K562 (cell line): ENCODE data around the gene SLC1A1. TPM values are rescaled to one million over a fixed set of nuclear protein-coding genes. Genes with fewer than 3 reads are reported as not detected.

Experiments used
- ATAC-seq: fragments of 200-7000 bp; cut with Tn5 transposase; 3 replicates; pipeline ENCODE4 v1.9.1; 2020; ENCODE audit warnings: moderate library complexity
- BruUV-seq: library from RNA; stranded (reverse); fragments of 400-500 nt; replicated peaks from 2 replicates; lab custom pipeline; 2021; lab: Mats Ljungman, UMichigan
- CTCF ChIA-PET: fragments of 300-600 bp; formaldehyde crosslinking; extraction: SDS; loops from one replicate; lab custom pipeline; 2021; ENCODE audit warnings: low intra/inter-chr PET ratio; lab: Yijun Ruan, JAX
- POLR2A ChIA-PET: fragments of 300-600, 350-650 bp; sonication (Branson Sonifier 250); formaldehyde crosslinking; extraction: SDS; loops from one replicate; lab custom pipeline; 2021; ENCODE audit warnings: antibody characterized with exemption, inconsistent platforms; lab: Yijun Ruan, JAX
- DNase-seq, 4 experiments: peaks; one replicate each; pipeline versions ENCODE4 v3.0.0 to v3.0.0-alpha.2; 2011 to 2018; ENCODE audit warnings: low spot score in 3 of 4, mixed read lengths in 3 of 4; ENCODE audit errors: extremely low read depth in 1 of 4
- FAIRE-seq: peaks from 2 replicates; lab custom pipeline; 2011; peaks lifted over from hg19 to GRCh38; lab: Jason Lieb, UNC
- H2AFZ ChIP-seq: 2 replicates; pipeline ENCODE4 v1.6.0; 2011; ENCODE audit warnings: low read depth, low read length, control low read depth, inconsistent platforms
- H3K27ac ChIP-seq: fragments of 200-600 bp; 3 replicates; pipeline ENCODE4 v1.8.0; 2011; ENCODE audit warnings: low read depth, mild to moderate bottlenecking, control low read depth, inconsistent platforms, low read length, moderate library complexity, mixed read lengths; ENCODE audit errors: extremely low read depth
- H3K27me3 ChIP-seq, 2 experiments: fragments of 300-600 bp in 1 of 2; 2 replicates in 1 of 2; 3 replicates in 1 of 2; pipeline versions ENCODE4 v1.6.0 to v1.8.0; 2011; ENCODE audit warnings: inconsistent platforms in 2 of 2, low read length in 2 of 2, mild to moderate bottlenecking in 1 of 2, mixed read lengths in 1 of 2, moderate library complexity in 1 of 2; ENCODE audit not compliant: control insufficient read depth in 2 of 2, insufficient read depth in 2 of 2
- H3K36me3 ChIP-seq: fragments of 300-600 bp; 3 replicates; pipeline ENCODE4 v1.8.0; 2011; ENCODE audit warnings: mild to moderate bottlenecking, low read length, inconsistent platforms; ENCODE audit not compliant: control insufficient read depth, insufficient read depth
- H3K4me1 ChIP-seq, 2 experiments: fragments of 200-600 bp in 1 of 2; replicated peaks in 1 of 2; 2 replicates in 1 of 2; 3 replicates in 1 of 2; pipeline versions ENCODE4 v1.5.1 to v1.8.0; 2011; ENCODE audit warnings: inconsistent platforms in 2 of 2, low read length in 2 of 2, mild to moderate bottlenecking in 1 of 2, mixed read lengths in 1 of 2, moderate library complexity in 1 of 2; ENCODE audit not compliant: control insufficient read depth in 2 of 2, insufficient read depth in 2 of 2
- H3K4me2 ChIP-seq: 2 replicates; pipeline ENCODE4 v1.6.1; 2011; ENCODE audit warnings: low read length, control low read depth, inconsistent platforms, mixed read lengths; ENCODE audit not compliant: insufficient read depth
- H3K4me3 ChIP-seq: fragments of 200-600 bp; sonication (generic), shearing (Covaris generic); 2 replicates; pipeline ENCODE4 v1.5.1; 2016; ENCODE audit warnings: control low read depth, inconsistent platforms
- H3K79me2 ChIP-seq: fragments of 200-600 bp; 3 replicates; pipeline ENCODE4 v1.8.0; 2011; ENCODE audit warnings: low read length, inconsistent platforms; ENCODE audit not compliant: control insufficient read depth, insufficient read depth
- H3K9ac ChIP-seq, 2 experiments: 2 replicates each; pipeline versions ENCODE4 v1.6.0 to v1.6.1; 2011; ENCODE audit warnings: low read depth in 2 of 2, low read length in 2 of 2, control low read depth in 1 of 2, inconsistent platforms in 1 of 2, mild to moderate bottlenecking in 1 of 2, mixed read lengths in 1 of 2; ENCODE audit not compliant: insufficient read depth in 1 of 2
- H3K9me1 ChIP-seq: one replicate; pipeline ENCODE4 v1.6.0; 2011; ENCODE audit warnings: inconsistent platforms, mild to moderate bottlenecking, low read length, moderate library complexity; ENCODE audit not compliant: control insufficient read depth, insufficient read depth
- H3K9me3 ChIP-seq: replicated peaks from 2 replicates; pipeline ENCODE4 v1.5.1; 2011; ENCODE audit warnings: low read depth, low read length, inconsistent platforms; ENCODE audit not compliant: control insufficient read depth, insufficient read depth
- H4K20me1 ChIP-seq: replicated peaks from 2 replicates; pipeline ENCODE4 v1.6.1; 2011; ENCODE audit warnings: low read length, inconsistent platforms, mixed read lengths; ENCODE audit not compliant: control insufficient read depth, insufficient read depth
- ARID2 ChIP-seq: fragments of 450-650 bp; IDR thresholded peaks from 2 replicates; pipeline ENCODE4 v1.6.1; 2017; ENCODE audit warnings: antibody characterized with exemption, mild to moderate bottlenecking
- HES1 ChIP-seq: fragments of 450-650 bp; IDR thresholded peaks from 2 replicates; pipeline ENCODE4 v1.6.1; 2016; ENCODE audit warnings: low read depth, mild to moderate bottlenecking, moderate library complexity
- MBD2 ChIP-seq: sonication (generic); IDR thresholded peaks from 2 replicates; pipeline ENCODE4 v1.6.1; 2016; ENCODE audit warnings: low read depth, borderline replicate concordance
- PATZ1 ChIP-seq: fragments of 250-450 bp; sonication (Bioruptor Pico); IDR thresholded peaks from 2 replicates; pipeline ENCODE4 v1.5.0; 2020; ENCODE audit warnings: mild to moderate bottlenecking, borderline replicate concordance
- PHTF2 ChIP-seq: fragments of 250-450 bp; sonication (Bioruptor Pico); IDR thresholded peaks from 2 replicates; pipeline ENCODE4 v1.5.0; 2021; ENCODE audit warnings: mild to moderate bottlenecking
- ZFX ChIP-seq: sonication (generic); formaldehyde crosslinking; IDR thresholded peaks from 2 replicates; pipeline ENCODE4 v1.8.0; 2022; ENCODE audit warnings: mild to moderate bottlenecking, missing genetic modification reagents, moderate library complexity
- ZNF124 ChIP-seq: sonication (generic); formaldehyde crosslinking; IDR thresholded peaks from 2 replicates; pipeline ENCODE4 v1.8.1; 2022; ENCODE audit warnings: missing genetic modification reagents
- ZNF263 ChIP-seq: sonication (generic); formaldehyde crosslinking; IDR thresholded peaks from 2 replicates; pipeline ENCODE4 v1.8.0; 2022; ENCODE audit warnings: mild to moderate bottlenecking, missing genetic modification reagents, borderline replicate concordance
- ZNF277 ChIP-seq: fragments of 250-450 bp; sonication (Bioruptor Pico); IDR thresholded peaks from 2 replicates; pipeline ENCODE4 v1.8.0; 2022; ENCODE audit warnings: inconsistent platforms, mild to moderate bottlenecking, moderate library complexity, borderline replicate concordance
- ZNF77 ChIP-seq: fragments of 250-450 bp; sonication (Bioruptor Pico); IDR thresholded peaks from 2 replicates; pipeline ENCODE4 v1.5.0; 2020
- WGBS: fragments of 100-300 bp; shearing (Covaris generic); methylation state at CpG from one replicate; pipeline ENCODE4 v1.1.6; 2016; ENCODE audit warnings: low coverage, mixed read lengths; ENCODE audit not compliant: insufficient coverage; ENCODE audit errors: missing lambda C conversion rate; 5-methylcytosine and 5-hydroxymethylcytosine counted together
- in situ Hi-C: fragments of 300-500 bp; cut with MboI; formaldehyde crosslinking; loops from 4 replicates; pipeline ENCODE4 v1.15.0; 2018; ENCODE audit warnings: inconsistent platforms, mixed read lengths
- intact Hi-C: fragments of 100-400 bp; cut with micrococcal nuclease; formaldehyde crosslinking; loops from 2 replicates; pipeline ENCODE4 v1.14.2; 2022
- polyA plus RNA-seq, 8 experiments: library from polyadenylated mRNA; depleted of rRNA in 4 of 8; stranded (reverse) in 5 of 8; unstranded in 3 of 8; fragments of >200 nt; fragmentation: Nextera tagmentation in 2 of 8; fragmentation: Illumina TruSeq in 1 of 8; extraction: Ambion mirVana in 2 of 8; extraction: Trizol in 1 of 8; gene quantifications; 2 replicates each; pipeline versions ENCODE4 v1.2.1 to v1.2.3, GENCODE V29; 2011 to 2014; ENCODE audit warnings: inconsistent platforms in 1 of 8, missing spikeins in 1 of 8
- total RNA-seq, 7 experiments: library from RNA; depleted of rRNA in 6 of 7; stranded (reverse); fragments of >200 nt in 6 of 7; fragmentation: Illumina TruSeq in 2 of 7; extraction: Trizol in 2 of 7; gene quantifications; 2 replicates each; pipeline versions ENCODE4 v1.2.1 to v1.2.3, GENCODE V29; 2011 to 2021; ENCODE audit warnings: low replicate concordance in 1 of 7

The SLC1A1 gene
- total and polyA plus RNA-seq, 9 of the 15 experiments (the other 6 are each of a cell fraction or from before 2014, with no cell fraction given) = 0.11 to 0.16 TPM; not detected in 7

- Histone ChIP-seq H3K4me1 (no peaks in the 10 kb centered on the region), H3K9me1 (no peaks in the 10 kb centered on the region), H3K27me3 (peaks cover 0 to 6% of the 10 kb centered on the region in 2 experiments; a peak in 1 of 5 replicates), H3K9ac (no peak overlapping the region), H3K36me3 (no peaks in the 10 kb centered on the region), H3K79me2 (no peaks in the 10 kb centered on the region), H3K4me3 (no peak overlapping the region), H3K9me3 (no peaks in the 10 kb centered on the region), H3K4me2 (no peak overlapping the region), H4K20me1 (no peaks in the 10 kb centered on the region), H2AFZ (no peak overlapping the region), H3K27ac (no peak overlapping the region)
- ChIA-PET CTCF (no interaction called here), POLR2A (no interaction called here)
- ATAC-seq = no peak
- FAIRE-seq = no peak
- no TSS peak for BruUV-seq
- 0% methylated on average over 2 of the region's 2 CpGs for whole genome bisulfite sequencing
- TF ChIP-seq PHTF2 (CRISPR knock-in tag) = no peak
- no peak for TF ChIP-seq PATZ1 (CRISPR knock-in tag)
- no peak for TF ChIP-seq HES1
- TF ChIP-seq ARID2 = no peak
- TF ChIP-seq ZNF77 (CRISPR knock-in tag) = no peak
- no peak for TF ChIP-seq ZNF263 (CRISPR knock-in tag)
- TF ChIP-seq ZFX (CRISPR knock-in tag) = no peak
- no peak for TF ChIP-seq ZNF277
- no peak for TF ChIP-seq MBD2
- no peak for TF ChIP-seq ZNF124 (CRISPR knock-in tag)
- intact Hi-C loops = no loop called here
- in situ Hi-C loops = no loop called here
- no peak for DNase-seq
Measured at GRCh38 chr9:4588721-4589120, 98.5 kb downstream of the SLC1A1 start.
